Middle frontal gyrus (tissue), 1 donor: ENCODE results near the gene GP1BA.

Source experiments
- DNase-seq: peaks from one replicate; pipeline ENCODE4 v3.0.0-alpha.2; 2015; ENCODE audit warnings: low spot score; ENCODE audit errors: extremely low spot score

The GP1BA gene

GRCh38 chr17:4949321-4950074 lies 17.4 kb downstream of the GP1BA start:
- DNase-seq = no peak

DNA sequence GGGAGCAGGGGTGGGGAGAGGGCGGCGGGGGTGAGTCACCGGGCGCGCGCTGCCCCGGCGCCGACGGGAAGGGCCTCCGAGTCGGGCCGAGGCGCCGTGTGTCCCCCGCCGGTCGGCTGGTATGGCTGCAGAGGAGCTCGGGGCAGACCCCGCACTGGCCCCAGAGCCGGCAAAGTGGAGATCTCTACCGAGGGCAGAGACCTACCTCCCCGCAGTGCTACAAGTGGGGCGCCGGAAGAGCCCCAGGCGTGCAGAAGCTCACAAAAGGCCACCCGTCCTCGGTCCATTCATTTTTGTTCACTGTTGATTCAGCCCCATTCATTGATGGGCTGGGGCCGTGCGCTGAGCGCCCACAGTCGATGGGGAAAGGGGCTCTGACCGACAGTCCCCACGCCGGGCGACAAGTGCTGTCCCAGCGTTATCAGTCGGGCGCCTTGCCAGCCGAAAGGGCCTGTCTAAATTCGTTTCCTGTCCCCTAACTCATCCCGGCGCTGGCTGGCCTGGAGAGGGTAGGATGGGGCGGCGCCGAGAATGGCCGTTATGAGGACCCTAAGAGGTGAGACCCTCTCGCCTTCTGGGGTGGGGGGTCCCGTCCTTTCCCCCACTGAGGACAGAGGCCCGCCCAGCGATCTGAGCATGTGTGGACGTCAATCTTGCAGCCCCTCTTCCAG lies 18.1 kb downstream of the GP1BA start:
- no peak for DNase-seq

DNA sequence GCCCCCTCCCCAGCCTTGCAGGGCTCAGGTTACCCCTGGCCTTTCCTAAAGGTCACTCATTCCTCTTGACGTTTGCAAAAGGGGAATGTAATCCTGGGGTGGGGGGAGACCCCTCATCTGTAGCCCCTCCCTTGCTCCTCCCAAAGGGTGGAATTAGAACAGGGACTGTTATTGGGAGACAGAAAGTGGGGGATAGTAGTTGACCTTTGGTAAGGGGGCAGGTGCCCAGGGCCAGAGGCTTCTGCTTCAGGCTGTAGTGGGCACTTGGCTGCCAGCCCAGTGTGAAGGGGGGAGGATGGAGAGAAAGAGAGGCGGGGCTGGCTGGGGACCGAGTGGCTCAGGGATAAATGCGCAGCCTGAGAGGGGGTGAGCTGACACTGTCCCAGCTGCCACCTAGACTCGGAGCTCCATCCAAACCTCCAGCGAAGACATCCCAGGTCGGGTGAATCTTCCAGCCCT lies 18.7 kb downstream of the GP1BA start, which contains the start of gene ENO3:
Gene ENO3 (plus strand): TSS at position 374 of the 459 bp plus-strand sequence. CDS start 711 bp downstream, outside the sequence.
- DNase-seq = no peak

- DNase-seq = no peak
Observed at GRCh38 chr17:4951486-4951885, 19.4 kb downstream of the GP1BA start.

DNA sequence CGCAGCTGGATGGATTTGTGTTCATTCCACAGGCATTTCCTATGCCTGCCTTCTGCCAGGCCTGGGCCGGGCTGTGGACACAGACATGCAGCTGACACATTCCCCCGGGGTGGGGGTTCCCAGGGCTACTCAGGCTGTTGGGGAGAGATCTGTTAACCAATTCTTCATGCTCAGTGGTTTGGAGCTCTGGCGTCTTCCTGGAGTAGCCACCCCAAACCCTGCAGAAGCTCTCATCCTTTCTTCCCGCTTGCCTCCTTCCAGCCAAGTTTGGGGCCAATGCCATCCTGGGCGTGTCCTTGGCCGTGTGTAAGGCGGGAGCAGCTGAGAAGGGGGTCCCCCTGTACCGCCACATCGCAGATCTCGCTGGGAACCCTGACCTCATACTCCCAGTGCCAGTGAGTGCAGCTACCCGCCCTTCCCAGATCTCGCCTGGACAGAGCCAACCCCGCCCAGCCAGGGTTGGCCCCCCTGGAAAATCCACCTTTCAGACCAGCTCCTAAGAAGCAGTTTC lies 21.4 kb downstream of the GP1BA start:
- no peak for DNase-seq

DNA sequence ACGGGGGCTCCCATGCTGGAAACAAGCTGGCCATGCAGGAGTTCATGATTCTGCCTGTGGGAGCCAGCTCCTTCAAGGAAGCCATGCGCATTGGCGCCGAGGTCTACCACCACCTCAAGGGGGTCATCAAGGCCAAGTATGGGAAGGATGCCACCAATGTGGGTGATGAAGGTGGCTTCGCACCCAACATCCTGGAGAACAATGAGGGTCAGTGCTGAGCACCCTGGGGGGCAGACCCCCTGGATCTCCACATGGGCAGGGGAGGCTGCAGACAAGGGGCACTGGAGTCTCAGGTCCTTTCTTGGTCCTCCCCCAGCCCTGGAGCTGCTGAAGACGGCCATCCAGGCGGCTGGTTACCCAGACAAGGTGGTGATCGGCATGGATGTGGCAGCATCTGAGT lies 23.0 kb downstream of the GP1BA start:
- no peak for DNase-seq

- no peak for DNase-seq
Observed at GRCh38 chr17:4956493-4957061, 24.5 kb downstream of the GP1BA start.

DNA sequence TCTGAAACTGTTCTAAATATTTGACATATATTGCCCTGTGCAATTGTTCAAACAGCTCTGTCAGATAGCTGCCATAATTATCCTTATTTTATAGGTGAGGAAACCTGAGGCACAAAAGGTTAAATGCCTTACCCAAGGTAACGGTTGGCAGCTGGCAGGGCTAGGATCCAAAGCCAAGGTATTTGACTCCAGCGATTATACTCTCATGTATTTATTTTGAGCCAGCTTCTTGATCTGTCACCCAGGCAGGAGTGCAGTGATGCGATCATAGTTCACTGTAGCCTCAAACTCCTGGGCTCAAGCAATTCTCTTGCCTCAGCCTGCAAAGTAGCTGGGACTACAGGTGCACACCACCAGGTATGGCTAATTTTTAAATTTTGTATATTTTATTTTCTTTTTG lies 26.0 kb downstream of the GP1BA start:
- no peak for DNase-seq

DNA sequence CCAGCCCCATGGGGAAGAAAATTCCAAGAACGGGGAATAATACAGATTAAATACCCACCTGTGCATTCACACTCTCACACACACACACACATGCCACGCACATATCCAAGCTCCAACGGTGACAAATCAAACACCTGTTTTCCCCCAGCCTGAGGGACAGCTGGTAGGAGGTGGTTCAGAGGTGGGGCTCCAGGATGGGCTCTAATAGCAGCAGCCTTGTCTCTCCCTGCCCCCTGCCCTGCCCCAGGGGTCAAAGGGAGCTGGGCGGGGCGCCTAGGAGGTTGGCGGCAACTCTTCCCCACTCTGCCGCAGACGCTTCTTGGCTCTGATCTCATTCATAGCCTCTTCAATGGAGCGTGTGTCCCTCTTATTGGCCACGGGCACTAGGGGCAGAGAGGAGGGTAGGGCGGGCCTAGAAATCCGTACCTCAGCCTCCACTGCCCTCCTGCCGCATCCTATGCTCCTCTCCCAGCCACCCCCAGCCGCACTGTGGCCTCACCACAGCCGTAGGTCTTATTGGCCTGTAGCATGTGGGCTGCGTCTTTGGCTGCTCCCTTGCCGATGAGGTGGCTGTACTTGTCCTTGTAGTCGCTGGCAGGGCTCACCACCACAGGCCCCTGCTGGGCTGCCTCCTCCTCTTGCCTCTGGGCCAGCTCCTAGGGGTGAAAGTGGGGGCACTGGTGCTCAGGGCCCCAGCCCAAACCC lies 27.3 kb downstream of the GP1BA start:
- DNase-seq = no peak

DNA sequence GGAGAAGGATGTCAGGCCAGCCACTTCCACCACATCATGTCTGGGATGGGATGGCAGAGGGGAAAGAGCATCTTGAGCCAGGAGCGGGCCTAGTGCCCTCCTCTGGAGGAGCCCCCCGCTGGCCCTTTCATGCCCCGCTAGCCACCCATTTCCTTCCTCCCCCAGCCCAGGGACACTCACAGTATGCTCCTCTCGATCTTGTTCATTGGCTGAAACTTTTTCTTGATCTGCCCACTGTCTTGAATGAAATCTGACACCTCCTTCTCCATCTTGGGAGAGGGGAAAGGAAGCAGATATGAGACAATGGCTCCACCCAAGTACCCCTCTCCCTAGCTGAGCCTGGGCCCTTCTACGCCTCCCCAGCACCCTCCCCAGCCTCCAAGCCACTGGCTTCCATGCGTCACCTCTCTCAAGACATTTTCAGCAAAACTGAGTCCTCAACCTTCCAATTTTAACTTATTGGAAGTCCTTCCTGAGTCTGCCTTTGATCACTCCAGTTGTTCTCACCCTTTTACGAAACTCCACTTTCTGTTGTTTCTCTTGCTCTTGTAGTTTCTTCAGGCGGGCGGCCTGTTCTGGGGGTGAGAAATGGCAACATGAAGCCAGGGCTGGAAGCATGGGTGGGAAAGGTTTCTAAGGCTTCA lies 28.3 kb downstream of the GP1BA start:
- no peak for DNase-seq

DNA sequence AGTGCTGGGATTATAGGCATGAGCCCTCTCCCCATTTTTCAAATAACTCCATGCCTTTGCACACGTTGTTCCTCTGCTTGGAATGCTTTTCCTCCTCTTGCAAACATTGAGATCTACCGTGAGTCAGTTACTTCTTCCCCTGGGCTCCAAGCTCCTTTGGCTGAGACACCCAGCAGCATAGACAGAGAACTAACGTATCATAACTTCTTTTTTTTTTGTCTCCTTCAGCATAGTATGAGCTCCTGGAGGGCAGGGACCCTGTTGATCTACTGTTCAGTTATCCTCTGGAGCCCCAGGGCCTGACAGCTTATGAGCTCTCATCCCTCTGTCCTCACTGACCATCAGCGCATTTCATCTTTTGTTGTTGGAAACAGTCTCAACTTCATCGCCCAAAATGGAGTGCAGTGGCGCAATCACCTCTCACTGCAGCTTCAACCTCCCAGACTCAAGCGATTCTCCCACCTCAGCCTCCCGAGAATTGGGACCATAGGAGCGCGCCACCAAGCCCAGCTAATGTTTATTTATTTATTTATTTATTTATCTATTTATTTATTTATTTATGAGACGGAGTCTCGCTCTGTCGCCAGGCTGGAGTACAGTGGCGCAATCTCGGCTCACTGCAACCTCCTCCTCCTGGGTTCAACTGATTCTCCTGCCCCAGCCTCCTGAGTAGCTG lies 33.4 kb downstream of the GP1BA start:
- DNase-seq = no peak

- DNase-seq = peak; percentile 98
Observed at GRCh38 chr17:4966844-4967538, 34.9 kb downstream of the GP1BA start.

- peak; percentile 90 for DNase-seq
Observed at GRCh38 chr17:4967539-4968485, 35.7 kb downstream of the GP1BA start, which contains the start of gene SPAG7. TSS of gene SPAG7 (minus strand) at chr17:4967817. CDS start at chr17:4967804, 13 bp downstream.

GRCh38 chr17:4968486-4969046 lies 36.5 kb downstream of the GP1BA start:
- no peak for DNase-seq

DNA sequence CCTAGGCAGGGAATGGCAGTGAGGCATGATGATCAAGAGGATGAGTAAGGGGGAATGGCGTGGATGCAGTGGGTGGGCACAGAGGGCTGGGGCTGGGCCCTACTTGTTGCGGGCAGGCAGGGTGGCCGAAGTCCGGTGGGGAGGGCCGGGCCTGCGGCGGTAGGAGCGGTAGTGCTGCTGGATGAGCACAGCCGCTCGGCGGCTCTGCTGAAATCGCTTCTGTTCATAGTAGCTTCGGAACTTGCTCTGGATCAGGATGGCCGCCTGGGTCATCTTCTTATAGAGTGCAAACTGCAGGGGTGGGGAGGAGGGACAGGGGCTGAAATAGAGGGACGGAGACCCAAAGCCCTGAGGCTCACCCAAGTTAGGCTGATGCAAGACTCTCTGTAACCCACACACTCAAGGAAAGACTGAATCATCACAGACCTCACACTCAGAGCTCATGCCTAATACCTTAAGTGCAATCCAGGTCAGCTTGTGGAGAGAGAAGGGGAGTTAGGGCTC lies 37.0 kb downstream of the GP1BA start:
- no peak for DNase-seq

DNA sequence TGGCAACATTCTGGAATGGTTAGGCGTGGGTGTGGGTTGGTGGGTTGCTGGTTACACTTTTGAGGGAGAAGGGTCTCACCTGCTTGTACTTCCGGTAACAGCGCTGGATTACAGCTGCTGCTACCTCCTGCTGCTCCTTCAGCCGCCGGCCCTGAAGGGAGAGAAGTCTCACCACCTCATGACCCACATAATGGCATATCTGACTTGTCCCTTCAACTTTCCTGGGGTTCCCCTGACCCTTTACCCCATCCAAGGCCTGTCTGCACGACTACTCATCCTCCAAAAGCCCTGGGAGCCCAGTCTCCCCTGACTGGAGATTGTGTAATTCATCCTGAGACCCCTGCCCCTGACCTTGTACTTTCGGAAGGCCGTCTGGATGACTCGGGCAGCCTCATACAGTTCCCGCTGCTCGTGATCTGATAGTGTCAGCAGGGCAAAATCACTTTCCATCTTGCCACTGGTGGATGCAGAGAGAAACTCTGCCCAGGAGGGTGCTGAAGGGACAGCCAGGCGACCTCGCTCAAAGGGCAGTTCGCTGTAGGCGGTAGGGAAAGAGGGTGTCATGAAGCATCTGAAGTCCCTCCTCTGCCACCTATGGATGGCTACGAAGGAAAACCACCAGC lies 37.6 kb downstream of the GP1BA start:
- DNase-seq = no peak

DNA sequence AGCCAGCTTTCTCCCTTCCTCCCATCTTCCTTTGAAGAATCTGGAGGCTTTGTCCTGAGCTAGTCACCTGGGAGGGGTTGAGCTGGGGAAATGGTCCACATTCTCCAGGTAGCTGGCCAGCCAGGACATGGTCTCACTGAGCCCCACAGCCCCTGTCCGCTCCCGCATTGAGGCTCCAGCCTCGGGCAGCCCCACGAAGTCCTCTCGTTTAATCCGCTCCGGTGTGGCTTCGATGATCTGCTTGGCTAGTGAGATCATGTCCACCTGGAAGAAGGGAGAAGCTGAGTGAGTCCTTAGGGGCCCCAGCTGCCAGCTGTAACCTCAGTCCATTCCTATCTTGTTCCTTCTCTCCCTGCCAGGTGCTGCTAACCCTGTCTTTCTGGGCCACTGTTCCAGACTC lies 38.2 kb downstream of the GP1BA start:
- no peak for DNase-seq

- no peak for DNase-seq
Observed at GRCh38 chr17:4971826-4972225, 39.7 kb downstream of the GP1BA start.
